IgD-negative memory B cell (primary cell): ENCODE measurements around the gene HPS5. TPM values are rescaled to one million over a fixed set of nuclear protein-coding genes. Genes with fewer than 3 reads are reported as not detected.

Experiments used
- polyA plus RNA-seq: library from polyadenylated mRNA; unstranded; fragments of 300-500 nt; fragmentation: Illumina TruSeq; gene quantifications from one replicate; pipeline ENCODE4 v1.2.3, GENCODE V29; 2021

The HPS5 gene
- polyA plus RNA-seq, 1 donor from 2014 or later: 25.9 TPM

Other genes with a start within 250 kb of the HPS5 start
- gene SAAL1, start 216.1 kb downstream of the HPS5 start, polyA plus RNA-seq: 13.6 TPM
- gene MRGPRX3, start 189.6 kb downstream of the HPS5 start, polyA plus RNA-seq: not detected
- not detected for gene MRGPRX4, start 149.3 kb downstream of the HPS5 start, polyA plus RNA-seq
- gene SAA4, start 85.3 kb downstream of the HPS5 start, polyA plus RNA-seq: not detected
- 0.35 TPM for gene SAA2, start 73.5 kb downstream of the HPS5 start, polyA plus RNA-seq
- gene SAA1, start 55.9 kb downstream of the HPS5 start, polyA plus RNA-seq: not detected
- 34.4 TPM for gene GTF2H1, start 427 bp upstream of the HPS5 start, polyA plus RNA-seq
- gene LDHA, start 72.4 kb upstream of the HPS5 start, polyA plus RNA-seq: 263 TPM
- gene LDHC, start 90.2 kb upstream of the HPS5 start, polyA plus RNA-seq: not detected
- gene LDHAL6A, start 133.7 kb upstream of the HPS5 start, polyA plus RNA-seq: not detected
- gene TSG101, start 204.8 kb upstream of the HPS5 start, polyA plus RNA-seq: 51.7 TPM